GM19023 (cell line): ENCODE data around the gene HS3ST6.
"Not testable (repeated sequence)": the region's sequence is repeated elsewhere in the genome, so short reads cannot be mapped to it uniquely, and the experiment has no call there.

Experiments used
- ATAC-seq: cut with Tn5 transposase; IDR thresholded peaks from one replicate; pipeline ENCODE4 v1.9.1; 2021; ENCODE audit warnings: mild to moderate bottlenecking, moderate library complexity; ENCODE audit not compliant: unreplicated experiment

The HS3ST6 gene

DNA sequence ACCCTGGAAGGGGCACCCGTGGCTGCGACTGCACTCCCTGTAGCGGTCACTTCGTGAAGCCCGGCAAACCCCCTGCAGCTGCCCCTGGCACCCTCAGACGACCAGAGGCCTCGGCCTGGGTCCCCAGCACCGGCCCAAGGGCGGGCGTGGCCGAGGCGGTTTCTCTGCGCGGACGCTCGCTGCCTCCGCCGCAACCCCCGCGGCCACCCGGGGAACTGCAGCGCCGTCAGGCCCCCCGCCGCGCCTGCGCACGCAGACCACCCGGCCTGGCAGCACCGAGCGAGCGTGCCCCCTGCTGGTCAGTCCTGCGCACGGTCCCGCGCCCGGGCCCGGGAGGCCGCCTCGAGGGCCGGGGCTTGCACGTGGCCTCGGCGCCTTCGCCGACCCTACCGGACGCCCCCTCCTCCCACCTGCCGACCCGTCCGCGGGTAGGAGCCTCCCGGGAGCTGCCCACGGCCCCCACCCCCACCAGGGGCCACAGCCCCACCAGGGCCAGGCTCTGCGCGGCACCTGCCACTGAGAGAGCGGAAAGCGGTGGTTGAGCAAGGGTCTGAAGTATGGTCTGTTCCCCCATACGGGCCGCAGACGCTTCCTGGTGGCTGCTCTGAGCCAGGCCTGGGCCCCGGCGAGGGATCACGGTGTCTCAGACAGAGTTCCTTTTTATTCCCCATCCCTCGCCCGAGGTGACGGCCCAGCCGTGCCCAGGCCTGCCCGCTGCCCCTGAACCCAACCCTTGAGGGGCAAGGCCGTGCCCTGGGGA lies 11.5 kb upstream of the HS3ST6 start:
- ATAC-seq, result peak; percentile 78

GRCh38 chr16:1929105-1929504 lies 10.9 kb upstream of the HS3ST6 start:
- no peak for ATAC-seq

DNA sequence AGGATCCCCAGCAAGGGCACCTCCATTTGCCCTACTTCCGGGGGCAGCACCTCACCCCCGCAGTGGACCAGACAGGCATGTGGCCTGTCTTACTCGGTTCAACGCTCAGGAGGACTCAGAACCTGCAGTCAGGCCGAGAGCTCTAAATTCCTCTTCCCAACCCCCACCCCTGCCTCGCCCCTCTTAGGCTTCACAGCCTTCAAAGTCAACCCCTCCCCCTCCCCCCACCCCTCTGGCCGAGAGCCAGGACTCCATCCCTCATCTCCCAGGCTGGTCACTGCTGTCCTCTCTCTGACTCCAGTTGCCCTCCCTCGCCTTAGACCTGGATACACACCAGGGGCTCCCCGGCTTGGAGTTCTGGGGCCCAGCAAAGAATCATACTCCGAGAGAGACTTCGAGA lies 8.1 kb upstream of the HS3ST6 start:
- ATAC-seq, result no peak

DNA sequence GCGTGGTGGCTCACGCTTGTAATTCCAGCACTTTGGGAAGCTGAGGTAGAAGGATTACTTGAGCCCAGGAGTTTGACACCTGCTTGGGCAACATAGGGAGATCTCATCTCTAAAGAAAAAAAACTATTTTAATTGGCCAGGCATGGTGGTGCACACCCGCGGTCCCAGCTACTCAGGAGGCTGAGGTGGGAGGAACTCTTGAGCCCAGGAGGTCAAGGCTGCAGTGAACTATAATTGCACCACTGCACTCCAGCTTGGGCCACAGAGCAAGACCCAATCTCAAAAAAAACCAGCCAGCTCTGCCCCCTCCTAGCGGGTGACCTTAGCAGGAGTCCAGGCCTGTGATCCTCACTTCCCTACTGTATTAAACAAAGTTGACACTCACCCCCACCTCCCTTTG lies 5.9 kb upstream of the HS3ST6 start:
- ATAC-seq, result no peak

GRCh38 chr16:1923299-1924034 lies 5.3 kb upstream of the HS3ST6 start:
- no peak for ATAC-seq

DNA sequence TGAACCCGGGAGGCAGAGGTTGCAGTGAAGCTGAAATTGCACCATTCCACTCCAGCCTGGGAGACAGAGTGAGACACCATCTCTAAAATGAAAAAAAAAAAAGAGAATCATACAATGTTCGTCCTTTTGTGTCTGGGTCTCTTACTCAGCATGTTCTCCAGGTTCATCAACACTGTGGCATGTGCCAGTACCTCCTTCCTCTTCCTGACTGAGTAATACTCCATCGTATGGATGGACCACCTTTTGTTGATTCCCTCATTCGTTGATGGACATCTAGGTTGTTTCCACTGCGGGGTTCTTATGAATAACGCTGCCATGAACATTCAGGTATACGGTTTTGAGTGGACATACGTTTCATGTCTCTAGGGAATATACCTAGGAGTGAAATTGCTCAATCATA lies 4.1 kb upstream of the HS3ST6 start:
- ATAC-seq, result no peak

GRCh38 chr16:1920727-1921171 lies 2.5 kb upstream of the HS3ST6 start:
- no peak for ATAC-seq

GRCh38 chr16:1920122-1920521 lies 1.9 kb upstream of the HS3ST6 start:
- not testable (repeated sequence) for ATAC-seq

DNA sequence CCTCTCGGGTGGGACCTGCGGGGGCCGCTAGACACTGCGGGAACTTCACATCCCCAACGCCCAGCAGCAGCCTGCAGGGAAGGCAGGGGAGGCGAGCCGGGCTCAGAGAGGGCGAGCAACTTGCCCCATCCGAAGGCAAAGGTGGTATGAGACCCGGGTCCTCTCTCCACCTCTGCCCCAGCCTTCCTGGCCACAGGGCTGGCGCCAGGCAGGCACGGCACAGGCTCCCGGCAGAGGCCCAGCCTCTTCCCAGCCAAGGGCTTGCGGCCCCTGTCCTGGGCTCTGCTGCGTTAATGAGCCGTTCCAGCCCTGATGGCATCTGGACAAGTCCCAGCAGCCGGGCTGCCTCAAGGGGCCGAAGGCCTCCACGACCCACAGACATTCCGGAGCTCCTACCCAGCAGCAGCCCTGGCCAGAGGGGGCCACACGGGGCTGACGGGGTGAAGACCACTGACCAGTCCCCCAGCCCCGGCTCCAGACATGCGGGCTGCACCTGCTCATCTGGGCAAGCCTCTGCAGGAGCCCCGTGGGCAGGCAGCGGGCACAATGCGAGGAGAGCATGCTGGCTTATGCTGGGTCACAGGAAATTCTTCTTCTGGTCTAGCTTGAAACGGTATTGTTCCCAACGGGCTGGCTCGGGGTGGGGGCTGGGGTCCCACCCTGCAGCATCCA lies 1.2 kb upstream of the HS3ST6 start:
- ATAC-seq, result no peak

DNA sequence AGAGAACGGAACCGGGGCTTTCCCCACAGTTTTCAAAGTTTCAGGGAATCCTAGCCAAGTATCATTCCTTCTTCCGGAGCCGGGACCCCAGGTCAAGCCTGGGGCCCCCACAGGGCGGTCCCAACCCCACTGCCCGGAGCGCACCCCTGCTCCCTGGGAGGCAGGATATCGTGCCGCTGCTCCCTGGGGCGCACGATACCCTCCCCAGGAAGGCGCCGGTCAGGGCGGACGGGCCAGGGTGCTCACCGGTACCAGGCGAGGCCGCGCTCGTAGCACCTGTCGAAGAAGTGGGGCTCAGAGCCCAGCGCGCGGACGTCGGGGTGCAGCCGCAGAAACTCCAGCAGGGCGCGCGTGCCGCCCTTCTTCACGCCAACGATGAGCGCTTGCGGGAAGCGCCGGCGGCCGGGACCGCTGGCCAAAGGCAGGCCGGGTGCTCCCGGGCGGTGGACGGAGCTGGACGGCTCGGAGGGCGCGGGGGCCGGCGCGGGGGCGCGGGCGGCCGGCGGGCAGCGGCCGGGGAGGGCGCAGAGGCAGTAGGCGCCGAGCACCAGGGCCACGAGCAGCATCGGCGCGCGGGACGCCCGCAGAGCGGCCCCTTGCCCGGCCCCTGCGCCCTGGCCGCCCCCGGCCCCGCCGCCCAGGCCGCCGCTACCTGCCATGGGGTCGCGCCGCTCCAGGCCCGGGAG lies 407 bp downstream of the HS3ST6 start:
- no peak for ATAC-seq

DNA sequence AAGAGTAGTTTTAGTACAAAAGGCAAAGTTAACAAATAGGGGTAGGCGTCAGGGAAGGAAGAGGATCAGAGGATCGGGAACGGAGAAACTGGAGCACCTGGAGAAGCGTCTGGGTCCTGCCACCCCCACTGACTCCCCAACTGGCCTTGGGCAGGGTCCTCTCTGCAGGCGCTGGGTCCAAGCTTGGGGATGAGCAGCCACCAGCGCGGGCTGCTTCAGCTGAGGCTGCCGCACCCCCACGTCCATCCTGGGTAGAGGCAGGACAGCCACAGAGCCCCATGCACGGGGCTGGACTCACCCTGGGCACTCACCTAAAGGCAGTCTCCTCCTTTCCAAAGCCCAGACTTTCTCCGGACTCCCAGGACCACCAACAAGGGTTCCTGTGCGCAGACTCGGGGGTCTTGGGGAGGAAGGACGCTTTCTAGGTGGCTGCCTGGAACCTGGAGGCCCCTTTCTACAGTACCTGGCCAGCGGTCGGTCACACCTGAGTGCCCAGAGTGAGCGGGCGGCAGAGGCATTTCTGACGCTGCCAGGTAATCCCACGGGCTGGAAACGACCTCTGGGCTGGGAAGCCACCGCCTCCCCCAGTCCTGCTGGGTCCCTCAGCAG lies 1.1 kb downstream of the HS3ST6 start:
- no peak for ATAC-seq

DNA sequence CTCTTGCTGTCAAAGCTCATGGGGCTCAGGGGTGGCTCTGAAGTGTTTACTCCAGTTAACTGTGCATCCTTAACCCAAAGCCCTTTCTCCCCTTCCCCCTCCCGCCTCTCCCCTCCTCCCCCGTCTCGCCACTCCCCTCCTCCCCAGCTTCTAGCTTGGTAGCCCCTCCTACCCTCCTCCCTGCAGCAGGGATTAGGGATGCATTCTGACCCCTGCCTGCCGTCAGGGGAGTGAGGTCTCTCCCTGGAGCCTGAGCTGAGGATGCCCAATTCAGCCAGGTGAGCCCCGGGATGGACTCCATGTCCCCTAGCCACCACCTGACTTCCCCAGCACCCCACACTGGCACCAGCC lies 1.6 kb downstream of the HS3ST6 start:
- no peak for ATAC-seq

DNA sequence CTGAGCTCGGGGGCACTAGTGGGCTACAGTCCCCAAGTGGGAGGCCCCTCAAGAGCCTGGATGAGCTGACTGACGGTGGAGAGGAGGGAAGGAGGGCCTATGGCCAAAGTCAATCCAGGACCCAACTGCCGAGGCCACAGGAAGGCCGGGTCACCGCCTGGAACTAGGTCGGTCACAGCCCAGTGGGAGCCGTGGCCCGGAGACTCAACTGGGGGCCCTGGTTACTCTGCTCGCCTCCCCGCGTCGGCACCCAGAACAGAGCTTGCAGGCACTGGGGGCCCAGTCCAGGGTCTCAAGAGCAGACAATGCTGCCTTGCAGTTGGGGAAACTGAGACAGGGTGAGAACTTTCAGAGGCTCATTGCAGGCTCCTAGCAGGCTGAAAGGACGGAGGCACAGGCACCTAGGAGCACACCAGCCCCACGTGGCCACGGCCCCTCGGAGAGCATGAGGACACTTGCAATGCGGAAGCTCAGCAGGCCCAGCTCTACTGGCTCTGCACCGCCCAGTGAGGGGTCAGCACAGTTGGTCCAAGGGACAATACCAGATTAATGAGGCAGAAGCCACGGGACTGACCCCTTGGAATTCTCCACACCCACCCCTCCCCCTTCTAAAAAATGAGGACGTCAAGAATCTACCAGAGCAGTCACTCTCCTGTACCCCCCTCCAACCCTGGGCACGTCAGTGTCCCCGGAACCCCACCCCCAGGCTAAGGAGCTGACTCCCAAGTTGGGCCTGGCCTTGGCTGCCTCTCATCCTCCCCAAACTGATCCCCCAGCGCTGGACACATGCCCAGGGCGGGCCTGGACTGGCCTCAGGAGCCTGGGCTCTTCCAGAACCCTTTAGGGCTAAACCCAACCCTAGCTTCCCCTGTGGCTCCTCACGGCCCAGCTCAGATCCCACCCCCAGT lies 2.2 kb downstream of the HS3ST6 start:
- no peak for ATAC-seq

DNA sequence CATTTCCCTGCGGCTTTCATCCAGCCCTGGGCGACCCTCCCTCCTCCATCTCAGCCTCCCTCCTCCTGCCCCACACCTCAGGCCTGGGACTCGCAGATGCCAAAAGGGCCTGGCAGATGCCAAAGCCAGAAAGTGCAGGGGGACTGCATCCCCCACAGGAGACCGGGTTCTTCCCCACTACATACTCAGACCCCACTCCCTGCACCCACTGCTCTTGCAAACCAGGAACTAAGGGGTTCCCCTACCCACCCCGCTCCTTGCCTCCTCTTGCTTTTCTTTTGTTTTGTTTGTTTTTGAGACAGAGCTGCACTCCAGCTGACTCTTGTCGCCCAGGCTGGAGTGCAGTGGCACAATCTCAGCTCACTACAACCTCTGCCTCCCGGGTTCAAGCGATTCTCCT lies 3.2 kb downstream of the HS3ST6 start:
- no peak for ATAC-seq

- ATAC-seq, result no peak
Observed at GRCh38 chr16:1914084-1914608, 4.1 kb downstream of the HS3ST6 start.

DNA sequence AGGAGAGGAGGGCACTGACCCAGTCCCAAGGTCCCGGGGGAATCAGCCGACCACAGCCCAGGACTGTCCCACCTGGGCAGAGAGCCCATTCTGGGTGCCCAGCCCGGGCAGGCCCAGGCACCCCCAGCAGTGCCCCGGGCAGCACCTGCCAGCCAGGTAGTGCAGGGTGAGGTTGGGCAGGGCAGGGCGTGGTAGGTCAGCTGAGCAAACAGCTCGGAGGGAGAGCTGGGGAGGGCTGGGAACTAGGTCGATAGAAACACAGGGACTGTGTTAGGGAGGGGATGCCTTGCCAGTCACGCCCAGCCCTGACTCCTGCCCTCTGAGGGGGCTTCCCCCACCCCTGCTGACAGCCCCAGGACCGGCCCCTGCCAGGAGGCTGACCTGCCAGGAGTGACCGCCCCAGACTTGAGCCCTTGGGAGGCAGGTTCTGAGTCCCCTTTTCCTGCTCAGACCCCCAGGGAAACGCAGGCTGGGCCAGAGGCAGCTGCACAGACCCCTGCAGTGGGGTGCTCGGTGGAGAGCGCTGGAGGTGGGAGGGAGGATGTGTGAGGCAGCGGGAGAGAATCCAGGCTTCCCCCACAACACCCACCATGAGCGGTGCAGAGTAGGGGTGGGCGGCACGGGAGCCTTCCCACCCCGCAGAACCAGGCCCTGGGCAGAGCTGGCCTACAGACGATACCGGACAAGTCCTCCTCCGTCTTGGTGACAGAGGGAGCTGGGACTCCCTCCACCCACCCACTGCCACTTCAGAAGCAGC lies 4.7 kb downstream of the HS3ST6 start:
- no peak for ATAC-seq

DNA sequence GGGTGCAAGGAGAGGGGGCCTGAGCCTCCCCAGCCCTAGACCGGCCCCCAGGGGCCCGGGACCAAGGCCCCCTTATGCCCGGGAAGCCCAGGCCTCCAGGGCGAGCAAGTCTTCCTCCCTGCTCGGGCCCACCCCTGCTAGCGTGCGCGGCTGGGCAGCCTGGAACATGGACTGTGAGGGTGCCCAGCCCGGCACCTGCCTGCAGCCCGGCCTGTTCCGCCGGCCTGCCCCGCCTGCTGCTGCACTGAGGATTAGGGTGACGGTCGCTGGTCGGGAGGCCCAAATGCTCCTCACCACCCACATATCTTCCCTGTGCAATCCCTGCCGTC lies 6.0 kb downstream of the HS3ST6 start:
- ATAC-seq, result no peak

DNA sequence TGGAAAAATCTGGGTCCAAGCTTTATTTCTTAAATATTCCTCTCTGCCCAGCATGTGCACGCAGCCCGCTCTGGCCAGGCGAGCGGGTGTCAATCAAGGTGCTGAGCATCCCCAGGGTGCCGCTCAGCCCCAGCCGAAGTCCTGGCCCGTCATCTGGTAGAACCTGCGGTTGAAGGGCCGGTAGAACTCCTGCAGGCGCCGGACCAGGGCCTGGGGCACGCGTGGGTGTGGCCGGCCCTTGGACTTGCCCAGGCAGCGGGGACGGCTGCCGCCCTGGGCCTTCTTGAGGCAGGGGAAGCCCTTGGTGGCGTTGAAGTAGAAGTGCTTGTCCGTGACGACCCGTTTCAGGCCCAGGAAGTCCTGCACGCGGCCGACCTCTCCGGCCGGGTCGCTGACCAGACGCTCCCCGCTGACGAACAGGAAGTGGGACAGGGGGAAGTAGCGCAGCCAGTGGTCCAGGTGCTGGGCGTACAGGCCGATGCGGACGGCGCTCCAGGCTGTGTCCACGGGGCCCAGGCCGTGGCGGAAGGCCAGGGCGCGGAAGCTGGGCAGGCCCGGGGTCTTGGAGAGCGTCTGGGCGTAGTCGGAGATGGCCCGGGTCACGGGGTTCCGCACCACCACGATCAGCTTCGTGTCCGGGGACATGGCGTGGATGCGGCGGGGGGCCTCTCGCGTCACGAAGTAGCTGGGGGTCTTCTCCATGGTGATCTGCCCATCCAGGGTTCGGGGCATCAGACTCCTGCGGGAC lies 6.6 kb downstream of the HS3ST6 start:
- ATAC-seq, result no peak
